ENCODE measurements around the gene CYP4F22. TPM values are rescaled to one million over a fixed set of nuclear protein-coding genes. Genes with fewer than 3 reads are reported as not detected.

CYP4F22 gene
- total RNA-seq, 1 experiment from 2014 or later = 4.9 TPM

DNA sequence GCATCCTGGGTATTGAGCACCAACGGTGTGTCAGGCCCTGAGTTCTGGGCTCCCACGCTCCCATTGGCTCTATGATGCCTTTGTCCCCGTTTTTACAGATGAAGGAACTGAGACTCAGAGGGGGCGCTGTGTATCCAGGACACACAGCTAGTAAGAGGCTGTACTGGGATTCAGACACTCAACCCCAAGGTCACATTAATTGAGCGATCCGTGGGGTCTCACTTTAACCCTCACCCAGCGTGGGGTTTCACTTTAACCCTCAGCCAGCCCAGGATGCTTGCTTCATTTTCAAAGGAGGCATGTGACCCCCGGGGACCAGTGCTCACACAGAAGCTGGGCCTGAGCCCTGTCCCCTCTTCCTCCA is 42.6 kb downstream of the CYP4F22 start:
- Histone ChIP-seq H3K27me3 (ENCODE audit: insufficient read depth, low read length) (no peaks in the 10 kb centered on the region), H4K20me1 (ENCODE audit: insufficient read depth) (no peaks in the 10 kb centered on the region), H3K4me2 (ENCODE audit: low read length) (peak overlapping the region; percentile 69), H3K9me2 (ENCODE audit: insufficient read depth) (no peaks in the 10 kb centered on the region), H3K36me3 (ENCODE audit: control insufficient read depth in 1 of 2, insufficient read depth in 2 of 2, low read length in 2 of 2) (no peaks in the 10 kb centered on the region), H3K4me3 (replicated peaks in 1 of 2; ENCODE audit: low read depth in 1 of 2, low read length in 2 of 2) (peak overlapping the region; percentile 38 to 51), H3K4me1 (ENCODE audit: control insufficient read depth in 1 of 2, insufficient read depth in 2 of 2, low read length in 2 of 2) (peaks cover 8 to 22% of the 10 kb centered on the region in 2 experiments; a peak in 3 of 4 replicates), H3K9ac (ENCODE audit: low read length) (peak overlapping the region; percentile 24; the same call in 1 of the 2 replicates), H3K9me3 (ENCODE audit: control insufficient read depth in 1 of 2, insufficient read depth in 1 of 2, low read depth in 1 of 2, low read length in 2 of 2) (no peaks in the 10 kb centered on the region), H3K79me2 (ENCODE audit: insufficient read depth, low read length) (no peaks in the 10 kb centered on the region), H3K27ac (ENCODE audit: low read depth, low read length) (peak overlapping the region; percentile 42; the same call in 1 of the 2 replicates), H2AFZ (ENCODE audit: low read depth, low read length, poor library complexity, severe bottlenecking) (no peak overlapping the region)
- RAD21 ChIA-PET (ENCODE audit: low non-redundant PET in 1 of 2, low total read pairs in 2 of 2, uncharacterized antibody in 2 of 2, unreplicated experiment in 2 of 2) = no interaction called here
- POLR2A ChIA-PET = interaction anchor here (1.2 to 1.3 kb wide), 2 partner anchors 98 to 132 kb away, joined by 4 read pairs; partner anchors contain the start of gene AKAP8L
- CTCF ChIA-PET = interaction anchor here (0.6 kb wide), 1 partner anchor 171 kb away, joined by 4 read pairs; no protein-coding TSS in a partner anchor
- TF ChIP-seq, protein P1, sequence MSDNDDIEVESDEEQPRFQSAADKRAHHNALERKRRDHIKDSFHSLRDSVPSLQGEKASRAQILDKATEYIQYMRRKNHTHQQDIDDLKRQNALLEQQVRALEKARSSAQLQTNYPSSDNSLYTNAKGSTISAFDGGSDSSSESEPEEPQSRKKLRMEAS (IDR thresholded peaks at IDR 0.05) = no peak
- no peak for TF ChIP-seq TCF7L2 (IDR thresholded peaks at IDR 0.05; ENCODE audit: borderline replicate concordance, extremely low read depth, insufficient read depth, insufficient read length)
- TF ChIP-seq ELF1 (IDR thresholded peaks at IDR 0.05; ENCODE audit: borderline replicate concordance, low read depth) = no peak
- TF ChIP-seq, protein P2, sequence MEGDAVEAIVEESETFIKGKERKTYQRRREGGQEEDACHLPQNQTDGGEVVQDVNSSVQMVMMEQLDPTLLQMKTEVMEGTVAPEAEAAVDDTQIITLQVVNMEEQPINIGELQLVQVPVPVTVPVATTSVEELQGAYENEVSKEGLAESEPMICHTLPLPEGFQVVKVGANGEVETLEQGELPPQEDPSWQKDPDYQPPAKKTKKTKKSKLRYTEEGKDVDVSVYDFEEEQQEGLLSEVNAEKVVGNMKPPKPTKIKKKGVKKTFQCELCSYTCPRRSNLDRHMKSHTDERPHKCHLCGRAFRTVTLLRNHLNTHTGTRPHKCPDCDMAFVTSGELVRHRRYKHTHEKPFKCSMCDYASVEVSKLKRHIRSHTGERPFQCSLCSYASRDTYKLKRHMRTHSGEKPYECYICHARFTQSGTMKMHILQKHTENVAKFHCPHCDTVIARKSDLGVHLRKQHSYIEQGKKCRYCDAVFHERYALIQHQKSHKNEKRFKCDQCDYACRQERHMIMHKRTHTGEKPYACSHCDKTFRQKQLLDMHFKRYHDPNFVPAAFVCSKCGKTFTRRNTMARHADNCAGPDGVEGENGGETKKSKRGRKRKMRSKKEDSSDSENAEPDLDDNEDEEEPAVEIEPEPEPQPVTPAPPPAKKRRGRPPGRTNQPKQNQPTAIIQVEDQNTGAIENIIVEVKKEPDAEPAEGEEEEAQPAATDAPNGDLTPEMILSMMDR (IDR thresholded peaks at IDR 0.05 in 2 of 3, conservative IDR thresholded peaks at IDR 0.05 in 1 of 3; ENCODE audit: borderline replicate concordance in 1 of 3, insufficient read depth in 1 of 3, low read depth in 2 of 3, low read length in 2 of 3) = peak in 2 of 3 experiments; percentile 8 to 29; a peak in 2 of 6 replicates
- no peak for DNase-seq (ENCODE audit: low read depth, low spot score)
- intact Hi-C loops (cut with micrococcal nuclease) = loop anchor here (10.0 kb wide), 1 partner anchor 96 kb away; no protein-coding TSS in a partner anchor
- no TSS peak for BruUV-seq (replicated peaks)
- ATAC-seq = peak; percentile 23

All from HCT116 (cell line).